ENCODE results near the gene ISCU. TPM values are rescaled to one million over a fixed set of nuclear protein-coding genes. Genes with fewer than 3 reads are reported as not detected.

Gene ISCU
- total RNA-seq, 1 donor from 2014 or later = 55.5 TPM

DNA sequence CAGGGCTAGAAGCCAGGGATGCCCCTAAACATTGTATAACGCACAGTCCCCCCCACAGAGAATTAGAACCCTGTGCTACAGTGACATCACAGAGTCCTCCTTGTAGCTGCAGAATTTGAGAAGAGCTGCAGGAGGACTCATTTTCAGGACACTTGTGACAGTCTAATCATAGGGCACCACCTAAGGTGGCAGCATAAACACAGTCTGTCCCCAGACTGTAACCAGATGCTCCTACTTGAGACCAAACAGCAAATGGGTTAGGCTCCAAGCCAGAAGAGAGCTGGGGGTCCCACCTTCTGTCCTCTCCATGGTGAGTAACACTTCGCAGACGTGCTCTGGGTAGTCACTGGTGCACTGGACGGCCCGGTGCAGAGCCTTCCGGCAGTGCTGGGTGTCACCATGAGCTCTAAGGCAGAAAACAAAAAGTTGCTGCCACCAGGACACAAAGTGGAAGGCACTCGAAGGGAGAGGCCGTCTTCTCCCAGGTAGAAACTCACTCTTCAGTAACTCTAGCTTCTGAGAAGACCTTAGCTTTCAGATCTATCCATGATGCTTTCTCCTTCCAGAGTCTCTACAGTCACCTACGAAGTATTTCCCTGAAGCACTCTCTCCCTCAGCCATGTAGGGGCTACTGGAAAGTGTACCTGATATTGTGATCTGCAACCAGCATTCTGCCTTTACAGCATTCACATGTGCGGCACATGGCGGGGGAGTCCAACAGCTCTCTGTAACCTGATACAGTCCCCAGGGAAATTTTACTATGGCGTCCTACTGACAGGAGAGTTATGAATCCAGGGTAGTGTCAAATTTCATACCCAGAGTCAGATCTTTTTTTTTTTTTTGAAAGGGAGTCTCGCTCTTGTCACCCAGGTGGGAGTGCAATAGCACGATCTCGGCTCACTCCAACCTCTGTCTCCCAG lies 30.2 kb upstream of the ISCU start:
- no peak for TF ChIP-seq CTCF (conservative IDR thresholded peaks at IDR 0.05)
- Mint-ChIP-seq H3K36me3 (ENCODE audit: low read depth) (peaks cover 30% of the 10 kb centered on the region), H3K4me3 (no peak overlapping the region)

DNA sequence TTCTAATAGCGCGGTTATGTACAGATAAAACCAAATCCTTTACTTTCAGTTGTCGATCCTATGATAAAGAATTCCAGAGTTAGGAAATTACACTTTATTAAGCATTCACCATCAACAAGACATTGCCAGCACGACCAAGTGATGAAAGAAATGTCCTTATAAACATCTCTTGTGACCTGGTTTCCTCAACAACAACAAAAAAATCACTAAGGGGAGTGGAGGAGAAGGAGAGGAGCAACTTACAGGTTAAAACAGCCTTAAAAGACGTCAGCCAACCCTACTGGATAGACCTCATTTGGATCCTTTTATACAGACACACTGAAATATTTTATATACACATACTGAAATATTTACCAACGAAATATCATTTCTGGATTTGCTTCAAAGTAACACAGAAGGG lies 24.2 kb upstream of the ISCU start:
- Mint-ChIP-seq H3K27ac (ENCODE audit: unreplicated experiment) (no peak overlapping the region), H3K36me3 (ENCODE audit: low read depth) (peaks cover 8% of the 10 kb centered on the region), H3K27me3 (ENCODE audit: low read depth) (no peaks in the 10 kb centered on the region), H3K9me3 (no peaks in the 10 kb centered on the region), H3K4me1 (no peaks in the 10 kb centered on the region), H3K4me3 (no peak overlapping the region)
- DNase-seq (ENCODE audit: low read depth, low spot score) = no peak
- no peak for TF ChIP-seq CTCF (conservative IDR thresholded peaks at IDR 0.05)

More for the DNA sequence above, 30.2 kb upstream of the ISCU start:
- Mint-ChIP-seq H3K27me3 (ENCODE audit: low read depth) (peaks cover 12% of the 10 kb centered on the region), H3K9me3 (no peaks in the 10 kb centered on the region), H3K4me1 (peaks cover 4% of the 10 kb centered on the region), H3K27ac (ENCODE audit: unreplicated experiment) (no peak overlapping the region)
- DNase-seq (ENCODE audit: low read depth, low spot score) = no peak

- peaks cover 8% of the 10 kb centered on the region for H3K36me3 Mint-ChIP-seq (ENCODE audit: low read depth)
- DNase-seq (ENCODE audit: low read depth, low spot score) = no peak
- no peaks in the 10 kb centered on the region for H3K4me1 Mint-ChIP-seq
- H3K27me3 Mint-ChIP-seq (ENCODE audit: low read depth) = no peaks in the 10 kb centered on the region
- no peak overlapping the region for H3K4me3 Mint-ChIP-seq
- no peaks in the 10 kb centered on the region for H3K9me3 Mint-ChIP-seq
- no peak for TF ChIP-seq CTCF (conservative IDR thresholded peaks at IDR 0.05)
- H3K27ac Mint-ChIP-seq (ENCODE audit: unreplicated experiment) = no peak overlapping the region
These were observed 23.7 kb upstream of the ISCU start for GRCh38 chr12:108538616-108539195.

DNA sequence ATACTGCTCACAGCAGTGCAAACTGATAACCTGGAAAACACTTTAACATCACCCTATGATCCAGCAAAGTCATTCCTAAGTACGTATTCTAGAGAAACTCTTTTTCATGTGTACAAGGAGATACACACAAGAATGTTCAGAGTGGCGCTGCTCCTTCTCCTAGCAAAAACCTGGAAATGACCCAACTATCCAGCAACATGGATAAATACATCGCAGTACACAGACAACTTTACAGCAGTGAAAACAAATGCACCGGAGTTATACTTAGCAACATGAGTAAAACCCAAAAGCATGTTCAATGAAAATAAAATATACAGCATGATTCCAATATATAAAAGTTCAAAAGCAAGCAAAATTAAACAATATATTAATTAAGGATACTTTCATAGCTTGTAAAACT lies 20.1 kb upstream of the ISCU start:
- Mint-ChIP-seq H3K27ac (ENCODE audit: unreplicated experiment) (no peak overlapping the region), H3K4me3 (no peak overlapping the region), H3K4me1 (no peaks in the 10 kb centered on the region), H3K36me3 (ENCODE audit: low read depth) (peaks cover 4% of the 10 kb centered on the region), H3K9me3 (no peaks in the 10 kb centered on the region), H3K27me3 (ENCODE audit: low read depth) (no peaks in the 10 kb centered on the region)
- DNase-seq (ENCODE audit: low read depth, low spot score) = no peak
- TF ChIP-seq CTCF (conservative IDR thresholded peaks at IDR 0.05) = no peak

DNA sequence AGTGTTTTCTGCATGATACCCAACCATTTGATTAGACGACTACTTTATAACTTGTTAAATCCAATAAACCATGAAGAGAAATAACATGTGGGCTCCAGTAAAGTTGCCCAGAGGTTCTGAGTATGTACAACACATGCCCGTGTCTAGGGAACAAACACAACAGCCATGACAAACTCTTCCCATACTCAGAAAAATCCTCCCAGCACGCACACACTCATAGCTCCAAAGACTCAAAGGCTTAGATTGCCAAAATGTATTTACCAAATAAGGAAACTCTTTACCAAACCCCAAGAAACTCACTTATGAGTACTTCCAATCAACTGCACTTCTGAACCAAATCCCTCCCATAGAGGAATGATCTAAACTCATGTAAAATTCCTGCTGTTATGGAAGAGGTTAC lies 18.7 kb upstream of the ISCU start:
- Mint-ChIP-seq H3K27ac (ENCODE audit: unreplicated experiment) (no peak overlapping the region), H3K36me3 (ENCODE audit: low read depth) (peaks cover 7% of the 10 kb centered on the region), H3K4me3 (no peak overlapping the region), H3K27me3 (ENCODE audit: low read depth) (no peaks in the 10 kb centered on the region), H3K9me3 (no peaks in the 10 kb centered on the region), H3K4me1 (no peaks in the 10 kb centered on the region)
- DNase-seq (ENCODE audit: low read depth, low spot score) = no peak
- no peak for TF ChIP-seq CTCF (conservative IDR thresholded peaks at IDR 0.05)

Data from neural crest cell (in vitro differentiated cells).